Caco-2 (cell line): ENCODE results near the gene FAM135A. TPM values are rescaled to one million over a fixed set of nuclear protein-coding genes. Genes with fewer than 3 reads are reported as not detected.

Experiments
- BruUV-seq: library from RNA; stranded (reverse); fragments of 400-500 nt; replicated peaks from 2 replicates; lab custom pipeline; 2021; lab: Mats Ljungman, UMichigan
- CTCF ChIA-PET: fragments of 300-600 bp; sonication (Branson Sonifier 250); formaldehyde crosslinking; loops from one replicate; lab custom pipeline; 2022; ENCODE audit warnings: antibody characterized with exemption; lab: Charles Lee
- POLR2A ChIA-PET: fragments of 300-600 bp; sonication (Branson Sonifier 250); formaldehyde crosslinking; loops from one replicate; lab custom pipeline; 2022; ENCODE audit warnings: antibody characterized with exemption; lab: Charles Lee
- DNase-seq, 2 experiments: peaks; one replicate each; pipeline versions ENCODE4 v3.0.0 to v3.0.0-alpha.2; 2020 to 2022
- H3K27me3 ChIP-seq: replicated peaks from 2 replicates; pipeline ENCODE4 v1.6.0; 2011; ENCODE audit warnings: low read length; ENCODE audit not compliant: control insufficient read depth, insufficient read depth
- H3K36me3 ChIP-seq: 2 replicates; pipeline ENCODE4 v1.5.1; 2011; ENCODE audit warnings: low read length; ENCODE audit not compliant: control insufficient read depth, insufficient read depth
- H3K4me1 ChIP-seq: fragments of 250-450 bp; sonication (Bioruptor Pico); 2 replicates; pipeline ENCODE4 v1.5.1; 2020; ENCODE audit warnings: mild to moderate bottlenecking
- H3K4me3 ChIP-seq: 2 replicates; pipeline ENCODE4 v1.5.1; 2011; ENCODE audit warnings: low read depth, mild to moderate bottlenecking, control low read depth, low read length
- H3K9me3 ChIP-seq: fragments of 250-450 bp; sonication (Bioruptor Pico); 2 replicates; pipeline ENCODE4 v1.5.1; 2020; ENCODE audit warnings: mild to moderate bottlenecking, moderate library complexity
- H3K27ac Mint-ChIP-seq: one replicate; pipeline ENCODE4 v1.8.0; 2022; ENCODE audit warnings: mixed read lengths; ENCODE audit not compliant: unreplicated experiment
- H3K27me3 Mint-ChIP-seq: one replicate; pipeline ENCODE4 v1.8.0; 2022; ENCODE audit warnings: mixed read lengths; ENCODE audit not compliant: insufficient read depth, unreplicated experiment
- H3K36me3 Mint-ChIP-seq: one replicate; pipeline ENCODE4 v1.8.0; 2022; ENCODE audit warnings: mild to moderate bottlenecking, mixed read lengths; ENCODE audit not compliant: insufficient read depth, unreplicated experiment
- H3K4me1 Mint-ChIP-seq: one replicate; pipeline ENCODE4 v1.8.0; 2022; ENCODE audit warnings: low read depth, mixed read lengths; ENCODE audit not compliant: unreplicated experiment
- H3K4me3 Mint-ChIP-seq: one replicate; pipeline ENCODE4 v1.8.0; 2022; ENCODE audit warnings: mild to moderate bottlenecking, moderate library complexity, mixed read lengths; ENCODE audit not compliant: unreplicated experiment
- H3K9me3 Mint-ChIP-seq: one replicate; pipeline ENCODE4 v1.8.0; 2022; ENCODE audit warnings: mixed read lengths; ENCODE audit not compliant: unreplicated experiment
- intact Hi-C: fragments of 100-400 bp; cut with micrococcal nuclease; formaldehyde crosslinking; loops from one replicate; pipeline ENCODE4 v1.10.0; 2022; ENCODE audit not compliant: unreplicated experiment
- total RNA-seq: library from RNA; stranded (reverse); gene quantifications from 2 replicates; pipeline ENCODE4 v1.2.3, GENCODE V29; 2022
- TF ChIP-seq, protein P1 (sequence below), 2 experiments: fragments of 200-600 bp in 1 of 2; IDR thresholded peaks; 1 replicate in 1 of 2; 2 replicates in 1 of 2; pipeline versions ENCODE4 v1.5.1 to v1.8.0; 2011 to 2022; ENCODE audit warnings: antibody characterized with exemption in 1 of 2, control low read depth in 1 of 2, inconsistent platforms in 1 of 2, low read depth in 1 of 2, low read length in 1 of 2, mild to moderate bottlenecking in 1 of 2, moderate library complexity in 1 of 2; ENCODE audit not compliant: insufficient read depth in 1 of 2, severe bottlenecking in 1 of 2, unreplicated experiment in 1 of 2

The FAM135A gene
- total RNA-seq, 1 experiment from 2014 or later, result 18.7 TPM

- Histone ChIP-seq H3K27me3 (no peaks in the 10 kb centered on the region), H3K4me3 (no peak overlapping the region), H3K4me1 (no peaks in the 10 kb centered on the region), H3K36me3 (no peaks in the 10 kb centered on the region), H3K9me3 (no peaks in the 10 kb centered on the region; the same call in 1 of the 2 replicates)
- H3K27ac Mint-ChIP-seq, result no peak overlapping the region
- no peaks in the 10 kb centered on the region for H3K27me3 Mint-ChIP-seq
- H3K4me1 Mint-ChIP-seq, result no peaks in the 10 kb centered on the region
- no peaks in the 10 kb centered on the region for H3K9me3 Mint-ChIP-seq
- no peak for DNase-seq
- intact Hi-C loops, result no loop called here
- BruUV-seq, result no TSS peak
- CTCF ChIA-PET, result no interaction called here
- H3K36me3 Mint-ChIP-seq, result no peaks in the 10 kb centered on the region
- POLR2A ChIA-PET, result no interaction called here
- TF ChIP-seq, protein P1, sequence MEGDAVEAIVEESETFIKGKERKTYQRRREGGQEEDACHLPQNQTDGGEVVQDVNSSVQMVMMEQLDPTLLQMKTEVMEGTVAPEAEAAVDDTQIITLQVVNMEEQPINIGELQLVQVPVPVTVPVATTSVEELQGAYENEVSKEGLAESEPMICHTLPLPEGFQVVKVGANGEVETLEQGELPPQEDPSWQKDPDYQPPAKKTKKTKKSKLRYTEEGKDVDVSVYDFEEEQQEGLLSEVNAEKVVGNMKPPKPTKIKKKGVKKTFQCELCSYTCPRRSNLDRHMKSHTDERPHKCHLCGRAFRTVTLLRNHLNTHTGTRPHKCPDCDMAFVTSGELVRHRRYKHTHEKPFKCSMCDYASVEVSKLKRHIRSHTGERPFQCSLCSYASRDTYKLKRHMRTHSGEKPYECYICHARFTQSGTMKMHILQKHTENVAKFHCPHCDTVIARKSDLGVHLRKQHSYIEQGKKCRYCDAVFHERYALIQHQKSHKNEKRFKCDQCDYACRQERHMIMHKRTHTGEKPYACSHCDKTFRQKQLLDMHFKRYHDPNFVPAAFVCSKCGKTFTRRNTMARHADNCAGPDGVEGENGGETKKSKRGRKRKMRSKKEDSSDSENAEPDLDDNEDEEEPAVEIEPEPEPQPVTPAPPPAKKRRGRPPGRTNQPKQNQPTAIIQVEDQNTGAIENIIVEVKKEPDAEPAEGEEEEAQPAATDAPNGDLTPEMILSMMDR (IDR thresholded peaks at IDR 0.05; ENCODE audit: insufficient read depth in 1 of 2, low read depth in 1 of 2, low read length in 1 of 2, severe bottlenecking in 1 of 2, unreplicated experiment in 1 of 2), result no peak
- H3K4me3 Mint-ChIP-seq, result no peak overlapping the region
Observed at GRCh38 chr6:70530023-70530422, 116.7 kb downstream of the FAM135A start.

- BruUV-seq, result no TSS peak
- Mint-ChIP-seq H3K4me1 (no peaks in the 10 kb centered on the region), H3K4me3 (no peak overlapping the region), H3K9me3 (no peaks in the 10 kb centered on the region), H3K27ac (no peak overlapping the region), H3K27me3 (no peaks in the 10 kb centered on the region), H3K36me3 (no peaks in the 10 kb centered on the region)
- ChIA-PET CTCF (no interaction called here), POLR2A (no interaction called here)
- Histone ChIP-seq H3K9me3 (no peaks in the 10 kb centered on the region; the same call in 1 of the 2 replicates), H3K36me3 (no peaks in the 10 kb centered on the region), H3K4me1 (no peaks in the 10 kb centered on the region), H3K4me3 (no peak overlapping the region), H3K27me3 (no peaks in the 10 kb centered on the region)
- DNase-seq, result no peak
- intact Hi-C loops, result no loop called here
- TF ChIP-seq, protein P1 (IDR thresholded peaks at IDR 0.05; ENCODE audit: insufficient read depth in 1 of 2, low read depth in 1 of 2, low read length in 1 of 2, severe bottlenecking in 1 of 2, unreplicated experiment in 1 of 2), result no peak
Observed at GRCh38 chr6:70531133-70531532, 117.8 kb downstream of the FAM135A start.

- POLR2A ChIA-PET, result no interaction called here
- intact Hi-C loops, result no loop called here
- TF ChIP-seq, protein P1 (IDR thresholded peaks at IDR 0.05; ENCODE audit: insufficient read depth in 1 of 2, low read depth in 1 of 2, low read length in 1 of 2, severe bottlenecking in 1 of 2, unreplicated experiment in 1 of 2), result no peak
- Histone ChIP-seq H3K4me3 (no peak overlapping the region), H3K4me1 (no peaks in the 10 kb centered on the region), H3K27me3 (no peaks in the 10 kb centered on the region), H3K9me3 (no peaks in the 10 kb centered on the region), H3K36me3 (no peaks in the 10 kb centered on the region)
- no TSS peak for BruUV-seq
- CTCF ChIA-PET, result no interaction called here
- Mint-ChIP-seq H3K4me3 (no peak overlapping the region), H3K36me3 (no peaks in the 10 kb centered on the region), H3K4me1 (no peaks in the 10 kb centered on the region), H3K27me3 (no peaks in the 10 kb centered on the region), H3K27ac (no peak overlapping the region), H3K9me3 (no peaks in the 10 kb centered on the region)
- DNase-seq, result no peak
Observed at GRCh38 chr6:70537266-70537665, 124.0 kb downstream of the FAM135A start.
